HG03095 (cell line): ENCODE data around the gene MCTP2.

Source experiments
- ATAC-seq: cut with Tn5 transposase; IDR thresholded peaks from one replicate; pipeline ENCODE4 v1.9.1; 2021; ENCODE audit warnings: moderate library complexity; ENCODE audit not compliant: unreplicated experiment

Gene MCTP2

DNA sequence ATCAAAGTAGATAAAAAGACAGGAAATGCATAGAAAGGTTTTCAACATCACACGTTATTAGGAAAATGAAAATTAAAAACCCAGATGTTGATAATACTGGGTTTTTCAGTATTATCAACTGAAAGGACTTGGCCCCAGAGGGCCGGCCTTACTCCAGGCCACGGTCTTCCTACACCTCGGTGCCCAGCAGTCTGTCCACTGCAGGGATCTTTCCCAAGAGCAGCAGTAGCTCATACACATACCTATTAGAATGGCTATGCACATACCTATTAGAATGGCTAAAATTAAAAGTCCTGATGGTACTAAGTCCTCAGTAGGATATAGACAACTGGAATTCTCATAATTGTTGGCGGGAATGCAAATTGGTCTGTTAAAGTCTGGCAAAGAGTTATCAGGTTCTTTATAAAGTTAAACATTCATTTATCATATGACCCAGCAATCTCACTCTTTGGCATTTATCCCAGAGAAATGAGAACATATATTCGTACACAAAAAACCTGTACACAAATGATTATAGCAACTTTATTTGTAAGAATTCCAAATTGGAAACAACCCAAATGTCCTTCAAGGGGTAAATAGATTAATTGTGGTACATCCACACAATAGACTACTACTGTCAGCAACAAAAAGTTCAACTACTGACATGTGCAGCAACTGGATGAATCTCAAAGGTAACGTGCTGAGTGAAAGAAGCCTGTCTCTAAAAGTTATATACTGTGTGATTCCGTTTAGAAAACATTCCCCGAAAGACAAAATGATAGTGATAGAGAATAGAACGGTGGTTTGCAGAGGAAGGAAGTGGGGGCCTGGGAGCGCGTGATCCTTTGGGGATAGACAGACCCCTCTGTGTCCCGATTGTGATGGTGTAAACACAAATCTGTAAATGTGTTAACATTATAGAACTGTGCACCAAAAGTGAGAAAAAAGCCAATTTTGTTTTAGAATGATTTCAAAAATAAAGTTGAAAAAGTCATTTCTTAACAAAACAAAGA lies 62.3 kb downstream of the MCTP2 start:
- ATAC-seq, result no peak

DNA sequence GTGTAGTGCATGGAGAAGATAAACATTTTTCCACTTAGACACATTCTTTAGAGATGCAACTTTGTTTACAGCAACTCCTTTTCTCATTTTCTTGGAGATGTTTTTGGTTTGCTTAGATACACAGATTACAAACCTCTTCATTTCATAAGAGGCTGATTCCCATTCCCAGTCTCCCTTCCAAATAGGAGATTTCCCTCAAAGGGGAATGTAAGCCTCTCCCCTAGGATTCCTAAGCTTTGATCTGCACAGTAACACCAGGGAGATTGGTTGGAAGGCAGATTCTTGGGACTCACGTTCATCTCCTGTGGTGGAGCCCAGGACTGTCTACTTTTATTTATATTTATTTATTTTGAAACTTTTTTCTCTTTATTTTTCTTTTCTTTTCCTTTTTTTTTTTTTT lies 63.2 kb downstream of the MCTP2 start:
- no peak for ATAC-seq

DNA sequence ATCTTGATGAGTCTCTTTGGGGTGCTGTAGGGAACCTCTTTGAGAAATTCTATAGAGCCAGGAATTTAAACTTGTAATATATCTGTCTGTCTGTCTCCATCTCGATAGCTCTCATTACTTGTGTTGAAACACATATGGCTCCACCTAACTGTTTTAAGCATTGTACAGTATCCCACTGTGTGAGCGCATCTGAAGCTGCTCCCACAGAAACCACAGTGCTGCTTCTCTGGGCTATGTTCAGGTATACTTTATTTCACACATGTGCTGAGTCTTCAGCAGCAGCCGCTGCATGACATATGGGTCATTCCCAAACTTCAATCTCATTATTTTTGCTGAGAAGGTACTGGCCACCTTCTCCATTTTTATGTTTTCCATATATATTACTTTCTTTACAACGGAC lies 63.9 kb downstream of the MCTP2 start:
- ATAC-seq, result no peak

DNA sequence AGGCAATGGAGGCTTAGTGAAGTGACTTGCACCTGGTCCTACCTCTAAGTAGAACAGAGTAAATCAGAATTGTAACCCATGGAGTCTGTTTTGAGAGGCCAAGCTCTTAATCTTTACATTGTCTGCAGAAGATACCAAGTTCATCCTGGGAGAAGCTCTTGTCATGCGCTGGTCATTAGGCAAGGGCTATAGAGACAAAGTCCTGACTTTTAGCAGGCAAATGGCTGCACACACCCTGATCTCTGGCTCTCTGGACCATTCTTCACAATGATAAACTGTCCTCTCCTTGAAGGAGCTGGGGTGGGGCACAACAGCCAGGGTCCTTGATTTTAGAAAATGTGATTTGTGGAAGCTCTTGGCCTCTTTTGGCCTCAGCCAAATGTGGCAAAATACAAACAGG lies 65.4 kb downstream of the MCTP2 start:
- ATAC-seq, result no peak

- ATAC-seq, result peak; percentile 57
Observed at GRCh38 chr15:94297558-94297957, 66.2 kb downstream of the MCTP2 start.

DNA sequence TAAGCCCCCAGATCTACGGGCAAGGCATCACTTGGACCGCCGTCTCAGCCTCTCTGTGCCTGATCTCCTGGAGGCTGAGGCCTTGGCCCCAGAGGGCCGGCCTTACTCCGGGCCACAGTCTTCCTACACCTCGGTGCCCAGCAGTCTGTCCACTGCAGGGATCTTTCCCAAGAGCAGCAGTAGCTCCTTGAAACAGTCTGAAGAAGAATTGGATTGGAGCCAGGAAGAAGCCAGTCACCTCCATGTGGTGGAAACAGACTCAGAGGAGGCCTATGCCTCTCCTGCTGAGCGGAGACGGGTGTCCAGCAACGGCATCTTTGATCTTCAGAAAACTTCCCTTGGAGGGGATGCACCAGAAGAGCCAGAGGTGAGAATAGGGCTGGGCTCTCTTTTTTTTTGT lies 67.0 kb downstream of the MCTP2 start:
- no peak for ATAC-seq

DNA sequence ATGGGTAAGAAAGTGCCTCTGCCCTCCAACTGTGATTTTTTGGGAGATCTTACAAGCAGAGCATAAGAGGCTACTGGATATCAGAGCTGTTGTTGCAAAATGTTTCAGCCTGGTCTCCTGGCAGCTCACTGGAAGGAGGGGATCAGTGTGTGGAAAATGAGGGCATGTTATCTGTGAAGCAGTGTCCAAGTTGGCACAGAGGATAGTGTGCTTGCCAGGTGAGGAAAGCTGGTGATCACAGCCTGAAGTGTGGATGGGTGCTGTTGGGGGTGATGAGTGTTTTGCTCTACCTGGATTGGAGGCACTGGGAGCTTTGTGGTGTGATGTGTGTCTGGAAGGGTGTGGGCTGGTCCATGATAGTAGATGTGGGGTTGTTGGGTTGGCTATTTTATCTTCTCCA lies 69.3 kb downstream of the MCTP2 start:
- no peak for ATAC-seq

GRCh38 chr15:94305133-94305532 lies 73.8 kb downstream of the MCTP2 start:
- peak; percentile 33 for ATAC-seq

GRCh38 chr15:94306700-94307650 lies 75.6 kb downstream of the MCTP2 start:
- ATAC-seq, result peak; percentile 87

DNA sequence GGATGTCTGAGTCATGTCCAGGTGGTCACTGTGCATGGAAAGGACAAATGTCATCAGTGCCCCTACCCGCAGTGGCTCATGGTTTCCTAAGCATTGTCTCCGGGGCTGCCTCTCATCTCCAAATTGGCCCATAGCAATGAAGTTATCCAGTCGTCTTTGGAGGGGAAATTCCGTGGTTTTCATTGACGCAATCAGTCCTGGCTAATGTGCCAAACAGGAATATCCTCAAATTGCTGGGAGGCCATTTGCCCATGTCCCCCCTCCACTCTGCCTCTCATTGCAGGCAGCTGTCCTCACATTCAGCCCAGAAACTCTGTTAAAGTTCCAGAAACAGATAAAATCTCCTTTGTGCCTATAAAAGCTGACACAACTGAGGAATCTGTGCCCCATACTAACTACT lies 81.6 kb downstream of the MCTP2 start:
- no peak for ATAC-seq

GRCh38 chr15:94314639-94315038 lies 83.3 kb downstream of the MCTP2 start:
- ATAC-seq, result no peak

- ATAC-seq, result no peak
Observed at GRCh38 chr15:94317211-94317610, 85.8 kb downstream of the MCTP2 start.

- ATAC-seq, result no peak
Observed at GRCh38 chr15:94322141-94322540, 90.8 kb downstream of the MCTP2 start.

GRCh38 chr15:94323076-94323475 lies 91.7 kb downstream of the MCTP2 start:
- ATAC-seq, result no peak

GRCh38 chr15:94324117-94324826 lies 92.9 kb downstream of the MCTP2 start:
- ATAC-seq, result peak; percentile 85

GRCh38 chr15:94324835-94325767 lies 93.7 kb downstream of the MCTP2 start:
- no peak for ATAC-seq

GRCh38 chr15:94327356-94327936 lies 96.1 kb downstream of the MCTP2 start:
- no peak for ATAC-seq

DNA sequence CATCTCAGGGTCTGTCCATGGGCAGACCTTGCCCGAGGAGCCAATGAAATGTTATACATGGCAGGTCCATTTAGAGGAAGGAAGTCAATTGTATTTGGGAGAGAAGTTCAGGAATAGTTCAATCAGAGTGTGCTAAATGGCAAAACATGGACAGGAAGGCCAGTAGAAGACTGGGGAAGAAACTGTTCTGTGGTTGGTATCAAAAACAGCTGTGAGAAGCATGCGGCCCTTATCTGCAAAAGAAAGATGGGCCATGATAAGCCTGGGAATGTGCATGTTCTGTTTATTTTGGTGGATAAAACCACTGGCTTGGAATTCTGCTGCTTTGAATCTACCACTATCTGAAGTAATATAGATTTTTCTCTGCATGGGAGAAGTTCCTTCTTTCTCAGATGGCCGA lies 100.4 kb downstream of the MCTP2 start:
- no peak for ATAC-seq

DNA sequence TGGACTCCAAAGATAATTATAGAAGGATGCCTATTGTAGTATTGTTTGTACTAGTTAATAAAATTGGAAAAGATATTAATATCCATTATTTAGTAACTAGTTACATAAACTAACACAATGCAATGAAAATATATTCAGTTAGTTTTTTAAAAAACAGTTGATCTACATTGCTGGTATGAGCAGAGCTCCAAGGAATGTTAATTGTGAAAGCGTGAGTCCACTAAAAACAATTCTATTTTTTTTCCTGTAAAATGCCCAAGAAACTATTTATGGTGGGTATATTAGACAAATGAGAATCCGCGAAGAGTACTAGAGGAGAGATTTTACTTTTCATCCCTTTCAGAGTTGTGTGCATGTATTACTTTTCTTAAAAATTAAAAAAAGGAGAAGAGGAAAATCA lies 104.3 kb downstream of the MCTP2 start:
- no peak for ATAC-seq
